Trophoblast cell (in vitro differentiated cells and primary cell): Measurements from ENCODE around the gene CCNL2.

Experiments used
- DNase-seq, 2 donors: peaks; one replicate each; pipeline ENCODE4 v3.0.0-alpha.2; 2016
- H2AFZ ChIP-seq: 2 replicates; pipeline ENCODE4 v1.6.1; 2013; ENCODE audit warnings: low read length, moderate library complexity, mild to moderate bottlenecking; ENCODE audit not compliant: insufficient read depth, poor library complexity
- H2AK5ac ChIP-seq: 2 replicates; pipeline ENCODE4 v1.6.1; 2013; ENCODE audit warnings: mild to moderate bottlenecking, low read length
- H2BK120ac ChIP-seq: 2 replicates; pipeline ENCODE4 v1.6.1; 2013; ENCODE audit warnings: low read length, mild to moderate bottlenecking, moderate library complexity; ENCODE audit not compliant: insufficient read depth, poor library complexity
- H2BK12ac ChIP-seq: 2 replicates; pipeline ENCODE4 v1.6.1; 2013; ENCODE audit warnings: mild to moderate bottlenecking, low read length, moderate library complexity
- H2BK5ac ChIP-seq: 2 replicates; pipeline ENCODE4 v1.6.1; 2013; ENCODE audit warnings: low read length, low read depth, moderate library complexity, mild to moderate bottlenecking; ENCODE audit not compliant: poor library complexity
- H3K14ac ChIP-seq: 2 replicates; pipeline ENCODE4 v1.6.1; 2013; ENCODE audit warnings: mild to moderate bottlenecking, low read length
- H3K18ac ChIP-seq: 2 replicates; pipeline ENCODE4 v1.6.1; 2013; ENCODE audit warnings: mild to moderate bottlenecking, low read length
- H3K23ac ChIP-seq: 2 replicates; pipeline ENCODE4 v1.6.1; 2013; ENCODE audit warnings: low read length
- H3K27ac ChIP-seq: 2 replicates; pipeline ENCODE4 v1.5.1; 2013; ENCODE audit warnings: low read depth, mild to moderate bottlenecking, inconsistent platforms, low read length, moderate library complexity
- H3K27me3 ChIP-seq: 2 replicates; pipeline ENCODE4 v1.6.1; 2013; ENCODE audit warnings: inconsistent platforms, mild to moderate bottlenecking, low read length, moderate library complexity; ENCODE audit not compliant: insufficient read depth
- H3K36me3 ChIP-seq, 2 experiments: 1 replicate in 1 of 2; 2 replicates in 1 of 2; pipeline ENCODE4 v1.6.1; 2013; ENCODE audit warnings: low read length in 2 of 2, mild to moderate bottlenecking in 2 of 2, moderate library complexity in 1 of 2; ENCODE audit not compliant: insufficient read depth in 2 of 2, control insufficient read depth in 1 of 2
- H3K4ac ChIP-seq: 2 replicates; pipeline ENCODE4 v1.6.1; 2013; ENCODE audit warnings: low read depth, mild to moderate bottlenecking, low read length, moderate library complexity
- H3K4me1 ChIP-seq, 2 experiments: 1 replicate in 1 of 2; 2 replicates in 1 of 2; pipeline ENCODE4 v1.6.1; 2013; ENCODE audit warnings: low read length in 2 of 2, mild to moderate bottlenecking in 2 of 2, moderate library complexity in 1 of 2; ENCODE audit not compliant: insufficient read depth in 2 of 2, control insufficient read depth in 1 of 2
- H3K4me2 ChIP-seq: 2 replicates; pipeline ENCODE4 v1.6.1; 2013; ENCODE audit warnings: inconsistent platforms, mild to moderate bottlenecking, low read length, moderate library complexity
- H3K4me3 ChIP-seq: 2 replicates; pipeline ENCODE4 v1.5.1; 2013; ENCODE audit warnings: mild to moderate bottlenecking, low read depth, low read length, inconsistent platforms
- H3K79me1 ChIP-seq: one replicate; pipeline ENCODE4 v1.6.1; 2013; ENCODE audit warnings: low read length
- H3K79me2 ChIP-seq: 2 replicates; pipeline ENCODE4 v1.6.1; 2013; ENCODE audit warnings: low read length, mild to moderate bottlenecking; ENCODE audit not compliant: control insufficient read depth, insufficient read depth, poor library complexity
- H3K9ac ChIP-seq: 2 replicates; pipeline ENCODE4 v1.6.1; 2013; ENCODE audit warnings: mild to moderate bottlenecking, low read length
- H3K9me3 ChIP-seq: 2 replicates; pipeline ENCODE4 v1.6.1; 2013; ENCODE audit warnings: low read depth, mild to moderate bottlenecking, control low read depth, inconsistent platforms, low read length; ENCODE audit not compliant: insufficient read depth
- H4K12ac ChIP-seq: 2 replicates; pipeline ENCODE4 v1.6.1; 2013; ENCODE audit warnings: low read depth, mild to moderate bottlenecking, low read length, moderate library complexity
- H4K8ac ChIP-seq: 2 replicates; pipeline ENCODE4 v1.6.1; 2013; ENCODE audit warnings: low read depth, mild to moderate bottlenecking, low read length, moderate library complexity
- H4K91ac ChIP-seq: one replicate; pipeline ENCODE4 v1.6.1; 2013; ENCODE audit warnings: low read depth, mild to moderate bottlenecking, low read length, moderate library complexity
- WGBS: extraction: QIAGEN DNeasy Blood & Tissue Kit; methylation state at CpG from one replicate; pipeline ENCODE4 v1.1.7; 2013; ENCODE audit warnings: missing lambda C conversion rate; ENCODE audit not compliant: insufficient read length, insufficient coverage; ENCODE audit errors: extremely low coverage; 5-methylcytosine and 5-hydroxymethylcytosine counted together

The CCNL2 gene

DNA sequence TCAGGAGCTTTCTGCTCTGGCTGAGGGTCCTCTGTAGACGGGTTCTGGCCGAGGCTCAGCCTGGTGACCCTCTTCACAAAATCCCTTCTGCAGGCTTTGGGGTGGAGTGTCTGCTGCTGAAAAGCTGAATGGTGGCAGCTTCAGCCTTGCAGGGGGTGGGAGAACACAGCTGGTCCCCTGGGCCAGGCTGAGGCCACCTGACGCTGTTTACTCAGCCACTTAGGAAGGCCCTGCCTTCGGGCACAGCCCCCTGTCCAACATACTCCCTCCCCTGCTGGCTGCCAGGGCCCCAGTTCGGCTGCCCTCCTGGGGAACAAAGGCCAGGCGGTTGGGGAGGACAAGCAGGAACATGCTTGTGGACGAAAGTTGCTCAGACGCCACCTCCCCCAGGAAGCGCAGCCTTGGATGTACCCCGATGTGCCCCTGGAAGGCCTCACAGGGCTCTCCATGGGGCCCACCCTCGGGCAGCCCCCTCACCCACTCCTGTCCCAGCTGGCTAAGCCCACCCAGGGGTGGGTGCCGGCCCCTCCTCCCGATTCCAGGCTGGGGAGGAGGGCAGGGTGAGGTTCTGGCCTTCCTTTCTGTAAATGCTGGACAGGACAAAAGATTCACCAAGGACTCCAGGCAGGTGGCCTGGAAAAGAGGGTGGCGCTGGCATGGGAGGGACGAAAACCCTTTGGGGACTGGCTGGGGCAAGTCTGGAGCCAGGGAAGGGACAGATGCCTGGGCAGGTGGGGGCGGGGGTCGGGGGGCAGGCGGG is 22.2 kb upstream of the CCNL2 start, which contains the start of gene ANKRD65:
TSS of gene ANKRD65 (minus strand) at position 130 of the 760 bp plus-strand sequence. CDS start 271 bp downstream, outside the sequence.
- Histone ChIP-seq H3K18ac (peak within 1 kb of the TSS; percentile 86), H3K4me3 (peak within 1 kb of the TSS; percentile 54), H2BK12ac (peak within 1 kb of the TSS; percentile 98), H2BK5ac (peak within 1 kb of the TSS; percentile 96), H3K23ac (no peak within 1 kb of the TSS), H3K9me3 (no peaks in the 10 kb centered on the region), H3K4ac (peak within 1 kb of the TSS; percentile 91), H4K91ac (peak within 1 kb of the TSS; percentile 100), H3K27ac (peak within 1 kb of the TSS; percentile 92), H3K27me3 (no peaks in the 10 kb centered on the region), H3K9ac (no peak within 1 kb of the TSS), H4K8ac (peak within 1 kb of the TSS; percentile 94), H3K4me1 (peaks cover 43 to 44% of the 10 kb centered on the region in 2 experiments), H3K14ac (peak within 1 kb of the TSS; percentile 98), H2AFZ (peak within 1 kb of the TSS; percentile 84), H2AK5ac (peak within 1 kb of the TSS; percentile 98), H3K36me3 (no peaks in the 10 kb centered on the region), H2BK120ac (peak within 1 kb of the TSS; percentile 100), H3K79me1 (peaks cover 35% of the 10 kb centered on the region), H3K79me2 (peaks cover 13% of the 10 kb centered on the region), H3K4me2 (peak within 1 kb of the TSS; percentile 57), H4K12ac (peak within 1 kb of the TSS; percentile 58)
- WGBS = no CpG with 5 or more reads among the region's 18 CpGs
- DNase-seq = no peak

DNA sequence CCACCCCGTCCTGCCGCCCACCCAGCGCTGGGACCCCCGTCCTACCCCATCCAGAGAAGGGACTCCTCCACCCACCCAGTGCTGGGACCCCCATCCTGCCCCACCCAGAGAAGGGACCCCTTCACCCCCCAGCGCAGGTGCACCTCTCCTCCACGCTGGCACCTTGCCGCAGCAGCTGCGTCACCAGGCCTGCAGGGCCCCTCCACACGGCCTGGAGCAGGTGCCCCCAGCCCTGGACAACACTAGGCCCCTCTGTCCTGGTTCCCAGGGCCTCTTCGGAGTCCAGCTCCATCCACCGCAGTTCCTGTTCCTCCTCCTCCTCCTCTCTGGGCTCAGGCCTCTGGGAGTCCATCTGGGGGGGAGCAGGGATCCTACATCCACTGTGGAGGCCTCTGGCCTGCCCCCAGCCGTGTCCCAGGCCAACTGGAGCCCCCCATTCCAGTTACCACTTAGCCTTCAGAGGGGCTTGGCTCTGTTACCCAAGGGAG is 21.6 kb upstream of the CCNL2 start:
- no CpG with 5 or more reads among the region's 12 CpGs for WGBS
- H3K4me1 ChIP-seq = peaks cover 37 to 40% of the 10 kb centered on the region in 2 experiments

GRCh38 chr1:1419813-1420653 is 20.9 kb upstream of the CCNL2 start:
- Histone ChIP-seq H3K79me1 (peaks cover 35% of the 10 kb centered on the region), H3K14ac (peak overlapping the region; percentile 83), H2BK5ac (no peak overlapping the region), H3K23ac (no peak overlapping the region), H2BK120ac (peak overlapping the region; percentile 83), H3K79me2 (peaks cover 13% of the 10 kb centered on the region), H3K36me3 (no peaks in the 10 kb centered on the region), H2AFZ (peak overlapping the region; percentile 84), H3K18ac (peak overlapping the region; percentile 37), H3K4me3 (peak overlapping the region; percentile 54), H2BK12ac (peak overlapping the region; percentile 91), H3K4ac (peak overlapping the region; percentile 39), H4K8ac (peak overlapping the region; percentile 90), H4K91ac (peak overlapping the region; percentile 100), H2AK5ac (peak overlapping the region; percentile 76), H3K9ac (no peak overlapping the region), H3K27me3 (no peaks in the 10 kb centered on the region), H3K4me2 (peak overlapping the region; percentile 57), H3K27ac (no peak overlapping the region), H3K4me1 (peaks cover 34 to 37% of the 10 kb centered on the region in 2 experiments), H4K12ac (peak overlapping the region; percentile 90), H3K9me3 (no peaks in the 10 kb centered on the region)
- no CpG with 5 or more reads among the region's 112 CpGs for WGBS
- no peak for DNase-seq

More for the DNA sequence above, 21.6 kb upstream of the CCNL2 start:
- no peak for DNase-seq
- H4K12ac ChIP-seq = peak overlapping the region; percentile 3
- H3K79me2 ChIP-seq = peaks cover 13% of the 10 kb centered on the region
- H4K91ac ChIP-seq = peak overlapping the region; percentile 100
- peak overlapping the region; percentile 60 for H3K18ac ChIP-seq
- H2BK12ac ChIP-seq = peak overlapping the region; percentile 88
- peak overlapping the region; percentile 96 for H2BK120ac ChIP-seq
- H3K36me3 ChIP-seq = no peaks in the 10 kb centered on the region
- H3K4me3 ChIP-seq = no peak overlapping the region
- H3K9me3 ChIP-seq = no peaks in the 10 kb centered on the region
- no peak overlapping the region for H3K23ac ChIP-seq
- peak overlapping the region; percentile 82 for H3K14ac ChIP-seq
- no peaks in the 10 kb centered on the region for H3K27me3 ChIP-seq
- peak overlapping the region; percentile 81 for H2BK5ac ChIP-seq
- peaks cover 35% of the 10 kb centered on the region for H3K79me1 ChIP-seq
- H3K9ac ChIP-seq = no peak overlapping the region
- H3K4me2 ChIP-seq = no peak overlapping the region
- peak overlapping the region; percentile 61 for H3K27ac ChIP-seq
- H2AK5ac ChIP-seq = peak overlapping the region; percentile 98
- peak overlapping the region; percentile 63 for H3K4ac ChIP-seq
- H4K8ac ChIP-seq = peak overlapping the region; percentile 80
- no peak overlapping the region for H2AFZ ChIP-seq

GRCh38 chr1:1419363-1419812 is 20.3 kb upstream of the CCNL2 start:
- Histone ChIP-seq H3K4ac (no peak overlapping the region), H3K79me1 (peaks cover 35% of the 10 kb centered on the region), H2AK5ac (peak overlapping the region; percentile 76), H3K18ac (peak overlapping the region; percentile 37), H3K4me1 (peaks cover 34% of the 10 kb centered on the region in 2 experiments), H3K4me3 (no peak overlapping the region), H4K12ac (peak overlapping the region; percentile 90), H3K23ac (no peak overlapping the region), H4K91ac (peak overlapping the region; percentile 84), H3K27me3 (no peaks in the 10 kb centered on the region), H2BK120ac (peak overlapping the region; percentile 83), H2AFZ (peak overlapping the region; percentile 72), H3K36me3 (no peaks in the 10 kb centered on the region), H4K8ac (peak overlapping the region; percentile 90), H3K27ac (no peak overlapping the region), H2BK5ac (no peak overlapping the region), H3K14ac (peak overlapping the region; percentile 83), H2BK12ac (peak overlapping the region; percentile 91), H3K9ac (no peak overlapping the region), H3K79me2 (peaks cover 13% of the 10 kb centered on the region), H3K4me2 (no peak overlapping the region), H3K9me3 (no peaks in the 10 kb centered on the region)
- WGBS = no CpG with 5 or more reads among the region's 21 CpGs
- DNase-seq = no peak
